ENCODE data around the gene SHC4.

DNA sequence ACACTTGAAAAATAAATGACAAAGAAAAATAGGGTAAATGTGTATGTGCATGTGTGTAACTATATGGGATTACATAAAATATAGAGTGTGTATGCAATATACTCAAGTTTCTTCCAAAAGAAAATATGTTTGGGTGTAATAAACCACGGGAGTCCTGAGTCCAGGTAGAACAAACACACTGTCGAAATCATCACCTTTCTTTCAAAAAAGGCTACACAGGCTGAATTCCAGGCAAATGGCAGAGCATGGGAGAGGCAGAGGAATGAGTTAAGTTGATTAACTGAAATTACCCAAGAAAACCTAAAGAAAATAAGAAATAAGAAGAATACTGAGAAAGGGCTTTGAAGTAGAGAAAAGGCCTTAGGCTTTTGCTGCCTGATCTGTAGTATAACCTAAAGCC is 179.0 kb downstream of the SHC4 start:
- TF ChIP-seq, protein P1, sequence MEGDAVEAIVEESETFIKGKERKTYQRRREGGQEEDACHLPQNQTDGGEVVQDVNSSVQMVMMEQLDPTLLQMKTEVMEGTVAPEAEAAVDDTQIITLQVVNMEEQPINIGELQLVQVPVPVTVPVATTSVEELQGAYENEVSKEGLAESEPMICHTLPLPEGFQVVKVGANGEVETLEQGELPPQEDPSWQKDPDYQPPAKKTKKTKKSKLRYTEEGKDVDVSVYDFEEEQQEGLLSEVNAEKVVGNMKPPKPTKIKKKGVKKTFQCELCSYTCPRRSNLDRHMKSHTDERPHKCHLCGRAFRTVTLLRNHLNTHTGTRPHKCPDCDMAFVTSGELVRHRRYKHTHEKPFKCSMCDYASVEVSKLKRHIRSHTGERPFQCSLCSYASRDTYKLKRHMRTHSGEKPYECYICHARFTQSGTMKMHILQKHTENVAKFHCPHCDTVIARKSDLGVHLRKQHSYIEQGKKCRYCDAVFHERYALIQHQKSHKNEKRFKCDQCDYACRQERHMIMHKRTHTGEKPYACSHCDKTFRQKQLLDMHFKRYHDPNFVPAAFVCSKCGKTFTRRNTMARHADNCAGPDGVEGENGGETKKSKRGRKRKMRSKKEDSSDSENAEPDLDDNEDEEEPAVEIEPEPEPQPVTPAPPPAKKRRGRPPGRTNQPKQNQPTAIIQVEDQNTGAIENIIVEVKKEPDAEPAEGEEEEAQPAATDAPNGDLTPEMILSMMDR (optimal IDR thresholded peaks at IDR 0.05 in 1 of 3, IDR thresholded peaks at IDR 0.05 in 1 of 3, conservative IDR thresholded peaks at IDR 0.05 in 1 of 3; ENCODE audit: extremely low read depth in 1 of 3, insufficient read depth in 2 of 3, low read length in 3 of 3) = no peak
- no peak for TF ChIP-seq EZH2 (IDR thresholded peaks at IDR 0.05; ENCODE audit: low read length)
